ENCODE measurements around the gene ANKRD44.

DNA sequence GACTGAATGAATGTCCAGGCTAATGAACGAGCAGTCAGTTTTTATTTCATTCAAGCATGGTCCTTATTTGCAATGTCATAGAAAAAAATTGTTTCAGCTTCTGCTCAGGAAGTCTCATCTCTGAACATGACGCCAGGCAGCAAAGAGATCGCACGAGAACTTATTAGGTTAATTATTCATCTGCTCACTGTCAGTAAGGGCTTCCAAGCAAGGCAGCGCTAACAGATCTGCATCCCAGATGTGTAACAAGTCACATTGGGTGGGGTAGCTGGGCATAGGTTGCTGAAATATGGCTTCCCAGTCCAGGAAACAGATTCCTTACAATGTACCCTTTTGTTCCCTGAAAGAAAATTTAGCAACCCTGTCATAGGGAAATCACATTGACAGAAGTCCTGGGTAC lies 63.5 kb downstream of the ANKRD44 start:
- TF ChIP-seq POLR2A (IDR thresholded peaks at IDR 0.05) (no peak), CTCF (IDR thresholded peaks at IDR 0.05) (no peak), POLR2AphosphoS5 (IDR thresholded peaks at IDR 0.05) (no peak)

Measured in gastroesophageal sphincter (tissue), 3 donors.